ENCODE results near the gene FLNA.

DNA sequence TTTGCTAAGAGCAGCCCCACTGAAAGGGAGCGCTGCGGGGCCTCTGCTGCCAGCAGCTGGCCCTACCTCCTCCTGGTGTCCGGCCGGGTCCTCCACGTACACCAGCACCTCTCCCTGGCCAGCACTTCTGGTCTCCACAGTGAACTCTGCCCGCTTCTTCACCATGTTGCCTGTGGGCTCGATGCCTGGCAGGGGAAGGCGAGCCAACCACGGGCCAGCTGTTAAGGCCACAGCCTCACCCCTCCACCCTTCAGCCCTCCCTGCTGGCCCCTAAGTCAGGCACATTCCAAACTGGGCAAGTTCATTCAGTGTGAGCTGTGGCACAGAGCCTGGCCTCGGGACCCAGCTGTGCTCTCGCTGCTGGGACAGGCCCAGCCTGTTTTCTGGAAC, 7.8 kb downstream of the FLNA start:
- TF ChIP-seq, protein P1, sequence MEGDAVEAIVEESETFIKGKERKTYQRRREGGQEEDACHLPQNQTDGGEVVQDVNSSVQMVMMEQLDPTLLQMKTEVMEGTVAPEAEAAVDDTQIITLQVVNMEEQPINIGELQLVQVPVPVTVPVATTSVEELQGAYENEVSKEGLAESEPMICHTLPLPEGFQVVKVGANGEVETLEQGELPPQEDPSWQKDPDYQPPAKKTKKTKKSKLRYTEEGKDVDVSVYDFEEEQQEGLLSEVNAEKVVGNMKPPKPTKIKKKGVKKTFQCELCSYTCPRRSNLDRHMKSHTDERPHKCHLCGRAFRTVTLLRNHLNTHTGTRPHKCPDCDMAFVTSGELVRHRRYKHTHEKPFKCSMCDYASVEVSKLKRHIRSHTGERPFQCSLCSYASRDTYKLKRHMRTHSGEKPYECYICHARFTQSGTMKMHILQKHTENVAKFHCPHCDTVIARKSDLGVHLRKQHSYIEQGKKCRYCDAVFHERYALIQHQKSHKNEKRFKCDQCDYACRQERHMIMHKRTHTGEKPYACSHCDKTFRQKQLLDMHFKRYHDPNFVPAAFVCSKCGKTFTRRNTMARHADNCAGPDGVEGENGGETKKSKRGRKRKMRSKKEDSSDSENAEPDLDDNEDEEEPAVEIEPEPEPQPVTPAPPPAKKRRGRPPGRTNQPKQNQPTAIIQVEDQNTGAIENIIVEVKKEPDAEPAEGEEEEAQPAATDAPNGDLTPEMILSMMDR (IDR thresholded peaks at IDR 0.05; ENCODE audit: low read depth, low read length), result no peak
- no peak for TF ChIP-seq POLR2A (IDR thresholded peaks at IDR 0.05; ENCODE audit: extremely low read depth, insufficient read length)
